AG09319 (cell line): Measurements from ENCODE around the gene ID3.

Source experiments
- DNase-seq: peaks from one replicate; pipeline ENCODE4 v3.0.0-alpha.2; 2010; ENCODE audit warnings: low read depth; ENCODE audit errors: extremely low read depth
- CTCF ChIP-seq: IDR thresholded peaks from 2 replicates; pipeline ENCODE4 v1.5.1; 2011; ENCODE audit warnings: low read depth, mild to moderate bottlenecking, inconsistent platforms, low read length, moderate library complexity

The ID3 gene

GRCh38 chr1:23559136-23559984 is at the start of gene ID3:
Gene ID3 (minus strand): TSS chr1:23559501. CDS start chr1:23559426, 75 bp downstream.
- peak; percentile 94 for DNase-seq
- TF ChIP-seq CTCF: no peak

- DNase-seq: no peak
- TF ChIP-seq CTCF: no peak
Measured at GRCh38 chr1:23607944-23608343, 48.6 kb upstream of the ID3 start.

- DNase-seq: no peak
Measured at GRCh38 chr1:23601968-23602876, 42.9 kb upstream of the ID3 start.

GRCh38 chr1:23601135-23601967 is 42.0 kb upstream of the ID3 start:
- no peak for DNase-seq
- no peak for TF ChIP-seq CTCF

More at GRCh38 chr1:23601968-23602876, 42.9 kb upstream of the ID3 start:
- no peak for TF ChIP-seq CTCF

GRCh38 chr1:23600283-23600682 is 41.0 kb upstream of the ID3 start:
- DNase-seq: no peak
- no peak for TF ChIP-seq CTCF

- no peak for TF ChIP-seq CTCF
- no peak for DNase-seq
Measured at GRCh38 chr1:23599125-23599524, 39.8 kb upstream of the ID3 start.
